Measurements from ENCODE around the gene SAMD7. TPM values are rescaled to one million over a fixed set of nuclear protein-coding genes. Genes with fewer than 3 reads are reported as not detected.

The SAMD7 gene
- total RNA-seq, 1 donor from 2014 or later = not detected

DNA sequence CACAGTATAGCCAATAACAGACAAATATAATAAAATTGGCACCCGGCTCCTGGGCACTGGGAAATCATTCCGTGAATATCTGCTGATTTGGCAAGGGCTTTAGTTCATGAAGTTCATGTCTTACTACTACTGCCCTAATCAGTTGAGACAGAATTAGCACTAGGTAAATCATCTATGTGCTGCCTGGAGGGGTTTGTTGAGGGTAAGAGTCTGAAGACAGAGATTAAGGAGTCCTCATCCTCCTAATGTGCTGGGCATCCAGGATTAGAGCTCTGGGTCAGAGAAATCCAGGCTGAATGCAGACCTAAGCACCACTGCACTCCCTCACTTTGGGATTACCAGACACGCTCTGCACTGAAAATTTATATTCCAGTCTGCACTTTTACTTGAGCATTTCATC, 2.0 kb downstream of the SAMD7 start:
- no peaks in the 10 kb centered on the region for H3K36me3 Mint-ChIP-seq
- H3K27me3 ChIP-seq = no peaks in the 10 kb centered on the region
- H3K27me3 Mint-ChIP-seq (ENCODE audit: insufficient read depth, low read depth) = peaks cover 2% of the 10 kb centered on the region
- no peaks in the 10 kb centered on the region for H3K79me2 ChIP-seq (ENCODE audit: low read depth)
- H3K4me1 Mint-ChIP-seq = no peaks in the 10 kb centered on the region
- DNase-seq (ENCODE audit: low spot score) = no peak
- H3K36me3 ChIP-seq = no peaks in the 10 kb centered on the region
- no peak overlapping the region for H3K4me3 Mint-ChIP-seq
- H3K9me3 Mint-ChIP-seq = no peaks in the 10 kb centered on the region
- H3K4me3 ChIP-seq = no peak overlapping the region
- H3K27ac ChIP-seq = no peak overlapping the region
- H3K4me1 ChIP-seq = no peaks in the 10 kb centered on the region
- no peak overlapping the region for H3K9ac ChIP-seq
- TF ChIP-seq EZH2 (IDR thresholded peaks at IDR 0.05) = no peak
- no peak for TF ChIP-seq EZH2phosphoT487 (IDR thresholded peaks at IDR 0.05)
- TF ChIP-seq, protein P1, sequence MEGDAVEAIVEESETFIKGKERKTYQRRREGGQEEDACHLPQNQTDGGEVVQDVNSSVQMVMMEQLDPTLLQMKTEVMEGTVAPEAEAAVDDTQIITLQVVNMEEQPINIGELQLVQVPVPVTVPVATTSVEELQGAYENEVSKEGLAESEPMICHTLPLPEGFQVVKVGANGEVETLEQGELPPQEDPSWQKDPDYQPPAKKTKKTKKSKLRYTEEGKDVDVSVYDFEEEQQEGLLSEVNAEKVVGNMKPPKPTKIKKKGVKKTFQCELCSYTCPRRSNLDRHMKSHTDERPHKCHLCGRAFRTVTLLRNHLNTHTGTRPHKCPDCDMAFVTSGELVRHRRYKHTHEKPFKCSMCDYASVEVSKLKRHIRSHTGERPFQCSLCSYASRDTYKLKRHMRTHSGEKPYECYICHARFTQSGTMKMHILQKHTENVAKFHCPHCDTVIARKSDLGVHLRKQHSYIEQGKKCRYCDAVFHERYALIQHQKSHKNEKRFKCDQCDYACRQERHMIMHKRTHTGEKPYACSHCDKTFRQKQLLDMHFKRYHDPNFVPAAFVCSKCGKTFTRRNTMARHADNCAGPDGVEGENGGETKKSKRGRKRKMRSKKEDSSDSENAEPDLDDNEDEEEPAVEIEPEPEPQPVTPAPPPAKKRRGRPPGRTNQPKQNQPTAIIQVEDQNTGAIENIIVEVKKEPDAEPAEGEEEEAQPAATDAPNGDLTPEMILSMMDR (IDR thresholded peaks at IDR 0.05) = no peak
- no peak overlapping the region for H2AFZ ChIP-seq (replicated peaks)
- no peak overlapping the region for H3K27ac Mint-ChIP-seq
- no peaks in the 10 kb centered on the region for H3F3A ChIP-seq (ENCODE audit: low read depth)
- H3K4me2 ChIP-seq = no peak overlapping the region
- H3K9me3 ChIP-seq (ENCODE audit: low read depth) = no peaks in the 10 kb centered on the region
- H4K20me1 ChIP-seq (ENCODE audit: low read depth) = no peaks in the 10 kb centered on the region

DNA sequence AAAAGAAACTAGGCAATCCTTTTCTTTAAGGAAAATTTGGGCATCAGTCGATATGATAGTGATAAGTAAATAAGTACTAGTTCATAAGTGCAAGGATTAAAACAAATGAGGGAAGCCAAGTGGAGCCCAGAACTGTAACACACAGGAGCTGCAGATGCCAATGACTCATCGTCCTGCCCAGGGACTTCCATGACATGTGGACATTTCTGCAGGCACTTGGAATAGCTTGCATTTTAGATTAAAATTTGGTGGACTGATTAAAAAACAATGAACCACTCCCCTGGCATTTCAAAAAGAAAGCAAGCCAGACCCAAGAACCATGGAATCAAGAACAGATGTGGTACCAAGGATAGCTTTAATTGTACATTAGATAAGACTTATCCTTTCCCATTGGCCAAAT, 2.9 kb downstream of the SAMD7 start:
- no peaks in the 10 kb centered on the region for H3K9me3 Mint-ChIP-seq
- H3K27ac ChIP-seq = no peak overlapping the region
- H3K27me3 Mint-ChIP-seq (ENCODE audit: insufficient read depth, low read depth) = peaks cover 2% of the 10 kb centered on the region
- H3K4me2 ChIP-seq = no peak overlapping the region
- H4K20me1 ChIP-seq (ENCODE audit: low read depth) = no peaks in the 10 kb centered on the region
- no peak overlapping the region for H3K4me3 Mint-ChIP-seq
- H3K36me3 Mint-ChIP-seq = no peaks in the 10 kb centered on the region
- H3K27ac Mint-ChIP-seq = no peak overlapping the region
- H3K9me3 ChIP-seq (ENCODE audit: low read depth) = no peaks in the 10 kb centered on the region
- no peaks in the 10 kb centered on the region for H3K4me1 Mint-ChIP-seq
- no peak overlapping the region for H3K4me3 ChIP-seq
- DNase-seq (ENCODE audit: low spot score) = no peak
- no peaks in the 10 kb centered on the region for H3K36me3 ChIP-seq
- no peaks in the 10 kb centered on the region for H3F3A ChIP-seq (ENCODE audit: low read depth)
- no peak overlapping the region for H3K9ac ChIP-seq
- H3K4me1 ChIP-seq = no peaks in the 10 kb centered on the region
- TF ChIP-seq EZH2 (IDR thresholded peaks at IDR 0.05) (no peak), EZH2phosphoT487 (IDR thresholded peaks at IDR 0.05) (no peak)
- TF ChIP-seq, protein P1 (IDR thresholded peaks at IDR 0.05) = no peak
- H3K79me2 ChIP-seq (ENCODE audit: low read depth) = no peaks in the 10 kb centered on the region
- no peaks in the 10 kb centered on the region for H3K27me3 ChIP-seq
- H2AFZ ChIP-seq (replicated peaks) = no peak overlapping the region

DNA sequence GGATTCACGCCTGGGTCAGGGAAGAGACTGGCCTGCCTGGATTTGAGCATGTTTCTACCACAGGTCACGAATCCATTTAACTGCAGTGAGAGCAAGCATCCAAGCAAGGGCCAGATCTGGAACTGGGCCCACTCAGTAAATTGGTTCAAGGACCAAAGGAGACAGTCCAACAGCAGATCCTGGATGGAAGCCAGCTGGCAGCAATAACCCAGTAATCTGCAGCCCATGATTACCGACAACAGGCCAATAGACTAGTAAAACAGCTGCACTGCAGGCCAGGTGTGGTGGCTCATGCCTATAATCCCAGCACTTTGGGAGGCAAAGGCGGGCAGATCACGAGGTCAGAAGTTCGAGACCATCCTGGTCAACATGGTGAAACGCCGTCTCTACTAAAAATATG, 11.8 kb downstream of the SAMD7 start:
- TF ChIP-seq EZH2phosphoT487 (IDR thresholded peaks at IDR 0.05) (no peak), EZH2 (IDR thresholded peaks at IDR 0.05) (no peak)
- TF ChIP-seq, protein P1 (IDR thresholded peaks at IDR 0.05) = no peak
- Histone ChIP-seq H3F3A (ENCODE audit: low read depth) (no peaks in the 10 kb centered on the region), H3K4me2 (no peak overlapping the region), H3K4me1 (peaks cover 5% of the 10 kb centered on the region), H3K36me3 (no peaks in the 10 kb centered on the region), H3K79me2 (ENCODE audit: low read depth) (no peaks in the 10 kb centered on the region), H3K9ac (no peak overlapping the region), H3K27me3 (no peaks in the 10 kb centered on the region), H3K27ac (no peak overlapping the region), H2AFZ (replicated peaks) (no peak overlapping the region), H4K20me1 (ENCODE audit: low read depth) (no peaks in the 10 kb centered on the region), H3K4me3 (no peak overlapping the region), H3K9me3 (ENCODE audit: low read depth) (no peaks in the 10 kb centered on the region)
- no peaks in the 10 kb centered on the region for H3K36me3 Mint-ChIP-seq
- H3K27me3 Mint-ChIP-seq (ENCODE audit: insufficient read depth, low read depth) = peaks cover 2% of the 10 kb centered on the region
- no peak overlapping the region for H3K4me3 Mint-ChIP-seq
- no peak overlapping the region for H3K27ac Mint-ChIP-seq
- DNase-seq (ENCODE audit: low spot score) = no peak
- no peaks in the 10 kb centered on the region for H3K4me1 Mint-ChIP-seq
- no peaks in the 10 kb centered on the region for H3K9me3 Mint-ChIP-seq
